ENCODE results near the gene RCAN2.

DNA sequence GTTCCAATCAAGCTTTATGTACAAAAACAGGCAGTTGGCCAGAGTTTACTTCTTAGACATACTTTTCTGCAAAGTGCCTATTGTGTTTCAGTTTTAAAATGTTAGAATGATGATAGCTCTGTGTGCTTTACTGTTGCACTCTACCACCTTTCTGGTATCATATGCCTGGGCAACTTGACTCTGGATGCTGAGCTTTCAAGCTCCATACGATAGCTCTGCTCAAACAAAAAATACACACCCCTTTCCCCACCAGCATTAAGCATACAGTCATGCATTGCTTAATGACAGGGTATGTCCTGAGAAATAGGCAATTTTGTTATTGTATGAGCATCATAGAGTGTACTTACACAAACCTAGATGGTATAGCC lies 123.1 kb downstream of the RCAN2 start:
- TF ChIP-seq CTCF (IDR thresholded peaks at IDR 0.05; ENCODE audit: extremely low read depth in 1 of 2, insufficient read depth in 1 of 2, low read depth in 1 of 2, low read length in 2 of 2) (no peak), POLR2A (IDR thresholded peaks at IDR 0.05; ENCODE audit: low read depth, low read length) (no peak), MYC (IDR thresholded peaks at IDR 0.05; ENCODE audit: low read depth, low read length) (no peak)
